GM18520 (cell line): ENCODE results near the gene KRTAP10-5.
"Not testable (repeated sequence)": the region's sequence is repeated elsewhere in the genome, so short reads cannot be mapped to it uniquely, and the experiment has no call there.

Experiments
- ATAC-seq: cut with Tn5 transposase; IDR thresholded peaks from one replicate; pipeline ENCODE4 v1.9.1; 2021; ENCODE audit not compliant: unreplicated experiment

Gene KRTAP10-5

DNA sequence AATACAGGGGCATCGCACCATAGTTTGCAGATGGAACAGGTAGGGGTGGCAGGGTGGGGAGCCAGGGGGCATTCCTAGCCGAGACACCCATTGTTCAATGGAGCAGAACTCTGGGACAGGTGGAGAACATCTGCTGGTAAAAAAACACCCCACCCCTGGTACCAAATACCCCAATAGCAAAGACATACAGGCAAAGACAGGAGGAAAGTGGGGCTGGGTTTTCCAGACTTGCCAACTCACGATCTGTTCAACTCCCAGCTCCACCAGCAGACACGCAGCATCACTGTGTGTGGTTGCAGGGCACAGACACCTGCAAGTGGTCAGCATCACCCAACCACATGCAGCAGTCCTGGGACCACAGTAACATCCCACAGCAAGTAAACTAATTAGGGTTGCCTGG lies 31.1 kb upstream of the KRTAP10-5 start:
- no peak for ATAC-seq

DNA sequence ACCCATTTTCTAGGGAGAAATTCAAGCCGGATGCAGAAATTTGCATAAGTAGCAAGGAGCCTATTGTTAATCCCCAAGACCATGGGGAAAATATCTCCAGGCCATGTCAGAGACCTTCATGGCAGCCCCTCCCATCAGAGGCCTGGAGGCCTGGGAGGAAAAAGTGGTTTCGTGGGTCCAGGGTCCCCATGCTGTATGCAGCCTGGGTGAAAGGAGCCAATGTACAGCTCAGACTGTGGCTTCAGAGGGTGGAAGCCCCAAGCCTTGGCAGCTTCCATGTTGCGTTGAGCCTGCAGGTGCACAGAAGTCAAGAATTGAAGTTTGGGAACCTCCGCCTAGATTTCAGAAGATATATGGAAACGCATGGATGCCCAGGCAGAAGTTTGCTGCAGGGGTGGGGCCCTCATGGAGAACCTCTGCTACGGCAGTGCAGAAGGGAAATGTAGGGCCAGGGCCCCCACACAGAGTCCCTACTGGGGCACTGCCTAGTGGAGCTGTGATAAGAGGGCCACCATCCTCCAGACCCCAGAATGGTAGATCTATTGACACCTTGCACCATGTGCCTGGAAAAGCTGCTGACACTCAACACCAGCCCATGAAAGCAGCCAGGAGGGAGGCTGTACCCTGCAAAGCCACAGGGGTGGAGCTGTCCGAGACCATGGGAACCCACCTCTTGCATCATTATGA lies 29.9 kb upstream of the KRTAP10-5 start:
- not testable (repeated sequence) for ATAC-seq

DNA sequence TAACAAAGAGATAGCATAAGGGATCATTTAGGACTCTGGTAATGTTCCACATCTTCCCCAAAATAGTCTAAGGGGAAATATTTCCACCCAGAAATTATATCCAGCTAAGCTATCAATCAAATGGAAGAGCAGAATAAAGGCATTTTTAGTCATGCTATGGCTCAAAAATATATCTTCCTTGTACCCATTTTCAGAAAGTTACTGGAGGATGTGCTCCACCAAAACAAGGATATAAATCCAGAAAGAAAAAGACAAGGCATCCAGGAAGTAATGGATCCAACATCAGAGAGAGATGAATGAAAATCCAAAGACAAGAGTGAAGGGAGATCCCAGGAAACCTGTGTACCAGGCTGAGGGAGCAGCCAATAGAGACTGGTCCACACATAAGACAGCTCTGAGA lies 28.8 kb upstream of the KRTAP10-5 start:
- ATAC-seq = no peak

DNA sequence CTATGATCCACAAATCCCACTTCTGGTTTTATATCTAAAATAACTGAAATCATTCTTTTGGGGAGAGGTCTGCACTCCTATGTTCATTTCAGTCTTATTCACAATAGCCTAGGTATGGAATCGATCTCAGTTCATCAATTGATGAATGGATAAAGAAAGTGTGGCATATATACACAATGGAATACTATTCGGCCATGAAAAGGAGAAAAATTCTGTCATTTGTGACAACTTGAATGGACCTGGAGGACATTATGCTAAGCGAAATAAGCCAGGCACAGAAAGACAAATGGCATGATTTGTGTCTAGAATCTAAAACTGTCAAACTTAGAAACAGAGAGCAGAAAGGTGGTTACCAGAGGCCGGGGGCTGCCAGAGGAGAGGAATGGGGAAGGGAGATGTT lies 26.1 kb upstream of the KRTAP10-5 start:
- ATAC-seq = no peak

DNA sequence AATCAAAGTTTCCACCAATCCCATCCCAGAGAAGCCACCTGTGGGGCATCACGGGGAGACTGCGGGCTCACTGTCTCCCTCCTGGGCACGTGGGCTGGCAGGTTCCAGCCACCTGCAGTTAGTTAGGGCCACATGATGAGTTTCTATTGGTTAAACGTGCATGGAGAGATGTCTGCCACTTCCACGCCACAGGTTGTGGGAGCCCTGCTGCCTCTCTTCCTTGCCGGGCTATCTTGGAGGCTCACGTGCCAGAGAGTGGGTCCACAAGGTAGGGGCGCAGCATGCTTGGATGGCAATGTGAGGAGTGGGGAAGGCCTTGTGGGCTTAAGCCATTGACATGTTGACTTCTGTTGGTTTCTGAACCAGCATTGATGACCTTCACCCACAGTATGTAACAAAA lies 23.5 kb upstream of the KRTAP10-5 start:
- ATAC-seq = no peak

DNA sequence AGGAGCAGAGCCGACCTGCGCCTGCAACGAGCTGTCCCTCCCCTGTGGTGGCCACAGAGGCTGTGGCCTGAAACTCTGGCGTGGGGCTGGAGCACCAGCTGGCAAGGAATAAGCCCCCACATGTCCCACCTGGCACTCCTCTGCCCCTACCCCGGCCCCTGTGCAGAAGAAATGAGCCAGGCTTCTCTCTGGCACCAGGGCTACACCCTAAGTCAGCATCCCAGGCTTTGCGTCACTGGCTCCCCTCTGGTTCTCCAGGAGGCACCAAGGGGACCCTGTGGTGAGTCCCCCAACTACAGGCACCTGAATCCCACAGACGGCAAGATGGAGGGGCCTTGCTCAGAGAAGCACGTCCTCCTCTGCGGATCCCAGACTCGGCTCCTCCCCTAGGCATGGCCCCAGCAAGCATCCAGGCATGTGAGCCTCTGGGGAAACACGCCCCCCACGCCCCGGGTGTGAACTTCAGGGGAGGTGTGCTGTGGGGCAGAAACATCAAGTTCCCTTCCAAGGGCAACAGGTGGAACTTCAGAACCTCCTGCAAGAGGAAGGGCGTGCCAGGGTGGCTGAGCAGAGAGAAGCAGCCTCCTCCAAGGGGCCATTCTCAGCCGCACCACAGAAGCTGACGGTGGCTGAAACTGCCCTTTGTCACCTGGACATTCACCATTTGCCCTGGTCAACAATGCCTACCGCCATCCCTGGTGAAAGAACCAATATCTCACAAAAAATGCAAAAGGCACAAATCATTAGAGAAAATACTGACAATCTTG lies 22.9 kb upstream of the KRTAP10-5 start:
- no peak for ATAC-seq

DNA sequence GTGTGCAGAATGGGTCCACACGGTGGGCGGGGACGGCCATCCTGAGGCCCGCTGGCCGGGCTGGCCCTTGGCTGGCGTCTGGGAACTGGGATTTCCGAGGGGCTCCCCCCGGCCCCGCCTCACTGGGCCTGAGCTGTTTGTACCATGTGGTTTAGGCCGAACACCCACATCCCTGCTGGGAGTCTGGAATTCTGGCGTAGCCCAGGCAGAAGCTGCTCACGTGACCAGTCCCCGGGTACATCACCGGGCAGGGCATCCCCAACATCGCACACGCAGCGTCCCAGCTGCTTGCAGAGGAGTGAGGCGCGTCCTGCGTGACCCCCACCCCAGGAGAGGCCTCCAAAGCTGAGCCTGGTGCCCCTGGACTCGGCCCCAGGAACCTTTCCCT lies 22.1 kb upstream of the KRTAP10-5 start:
- ATAC-seq = no peak

DNA sequence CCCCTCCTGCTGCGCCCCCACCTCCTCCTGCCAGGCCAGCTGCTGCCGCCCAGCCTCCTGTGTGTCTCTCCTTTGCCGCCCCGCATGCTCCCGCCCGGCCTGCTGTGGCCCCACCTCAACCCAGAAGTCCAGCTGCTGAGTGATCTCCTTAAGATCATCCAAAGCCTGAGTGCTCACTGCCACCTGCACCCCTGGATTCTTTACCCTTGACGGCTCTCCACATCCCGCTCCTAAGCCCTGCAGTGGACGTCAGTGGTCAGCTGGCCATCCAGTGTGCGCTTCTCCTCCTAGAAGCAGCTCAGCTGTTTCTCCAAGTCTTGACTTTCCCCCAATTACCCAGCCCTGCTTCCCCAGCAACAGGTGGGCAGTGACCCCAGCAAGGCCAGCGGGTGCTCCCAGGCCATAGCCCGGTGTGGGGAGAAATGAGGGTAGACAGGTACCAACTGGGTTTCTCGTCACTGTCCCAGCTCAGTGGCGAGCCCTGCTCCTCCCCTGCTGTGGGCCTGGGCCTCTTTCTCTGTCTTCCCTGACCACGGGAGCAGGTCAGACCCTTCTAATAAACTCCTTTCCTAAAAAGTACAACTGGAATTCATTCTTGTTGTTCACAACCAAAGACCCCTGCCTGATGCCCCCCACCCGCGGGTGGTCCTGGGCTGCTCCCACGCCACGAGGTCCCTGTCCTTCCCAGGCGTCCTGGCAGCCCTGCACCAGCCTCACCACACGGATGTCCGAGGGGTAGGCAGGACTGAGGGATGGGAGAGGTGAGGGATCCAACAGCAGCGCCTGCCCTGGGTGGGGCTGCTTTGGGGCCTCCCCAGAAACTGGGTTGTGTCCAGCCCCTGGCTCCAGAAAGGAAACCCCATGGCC lies 21.4 kb upstream of the KRTAP10-5 start:
- ATAC-seq = no peak

DNA sequence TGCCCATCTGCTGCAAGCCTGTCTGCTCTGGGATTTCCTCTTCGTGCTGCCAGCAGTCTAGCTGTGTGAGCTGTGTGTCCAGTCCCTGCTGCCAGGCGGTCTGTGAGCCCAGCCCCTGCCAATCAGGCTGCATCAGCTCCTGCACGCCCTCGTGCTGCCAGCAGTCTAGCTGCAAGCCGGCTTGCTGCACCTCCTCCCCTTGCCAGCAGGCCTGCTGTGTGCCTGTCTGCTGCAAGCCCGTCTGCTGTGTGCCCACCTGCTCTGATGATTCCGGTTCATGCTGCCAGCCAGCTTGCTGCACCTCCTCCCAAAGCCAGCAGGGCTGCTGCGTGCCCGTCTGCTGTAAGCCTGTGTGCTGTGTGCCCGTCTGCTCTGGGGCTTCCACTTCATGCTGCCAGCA lies 20.7 kb upstream of the KRTAP10-5 start:
- not testable (repeated sequence) for ATAC-seq

DNA sequence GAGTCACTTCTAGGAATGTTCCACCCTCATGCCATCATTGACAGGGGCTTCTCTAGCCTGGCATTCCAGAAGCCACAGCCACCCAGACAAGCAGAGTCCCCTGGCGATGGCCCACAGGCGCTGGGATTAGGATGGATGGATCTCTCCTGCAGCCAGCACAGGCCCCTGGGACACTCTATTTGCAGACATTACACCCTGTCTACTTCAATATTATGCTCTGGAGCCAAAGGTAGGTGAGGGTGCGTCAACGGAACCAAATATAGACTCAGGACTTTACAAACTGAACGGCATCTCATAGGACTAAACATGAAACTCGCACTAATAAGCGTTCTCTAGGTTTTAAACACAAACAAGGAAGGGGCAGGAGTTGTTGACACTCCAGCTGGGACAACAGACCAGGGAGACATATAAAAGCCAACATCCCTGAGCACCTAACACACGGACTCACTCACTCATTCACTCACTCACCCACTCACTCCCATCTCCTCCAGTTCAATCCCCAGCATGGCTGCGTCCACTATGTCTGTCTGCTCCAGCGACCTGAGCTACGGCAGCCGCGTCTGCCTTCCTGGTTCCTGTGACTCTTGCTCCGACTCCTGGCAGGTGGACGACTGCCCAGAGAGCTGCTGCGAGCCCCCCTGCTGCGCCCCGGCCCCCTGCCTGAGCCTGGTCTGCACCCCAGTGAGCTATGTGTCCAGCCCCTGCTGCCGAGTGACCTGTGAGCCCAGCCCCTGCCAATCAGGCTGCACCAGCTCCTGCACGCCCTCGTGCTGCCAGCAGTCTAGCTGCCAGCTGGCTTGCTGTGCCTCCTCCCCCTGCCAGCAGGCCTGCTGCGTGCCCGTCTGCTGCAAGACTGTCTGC lies 19.9 kb upstream of the KRTAP10-5 start, which contains the start of gene KRTAP10-7:
Gene KRTAP10-7 (plus strand): TSS at position 480 of the 861 bp plus-strand sequence. CDS start 25 bp downstream, at position 505.
- not testable (repeated sequence) for ATAC-seq

DNA sequence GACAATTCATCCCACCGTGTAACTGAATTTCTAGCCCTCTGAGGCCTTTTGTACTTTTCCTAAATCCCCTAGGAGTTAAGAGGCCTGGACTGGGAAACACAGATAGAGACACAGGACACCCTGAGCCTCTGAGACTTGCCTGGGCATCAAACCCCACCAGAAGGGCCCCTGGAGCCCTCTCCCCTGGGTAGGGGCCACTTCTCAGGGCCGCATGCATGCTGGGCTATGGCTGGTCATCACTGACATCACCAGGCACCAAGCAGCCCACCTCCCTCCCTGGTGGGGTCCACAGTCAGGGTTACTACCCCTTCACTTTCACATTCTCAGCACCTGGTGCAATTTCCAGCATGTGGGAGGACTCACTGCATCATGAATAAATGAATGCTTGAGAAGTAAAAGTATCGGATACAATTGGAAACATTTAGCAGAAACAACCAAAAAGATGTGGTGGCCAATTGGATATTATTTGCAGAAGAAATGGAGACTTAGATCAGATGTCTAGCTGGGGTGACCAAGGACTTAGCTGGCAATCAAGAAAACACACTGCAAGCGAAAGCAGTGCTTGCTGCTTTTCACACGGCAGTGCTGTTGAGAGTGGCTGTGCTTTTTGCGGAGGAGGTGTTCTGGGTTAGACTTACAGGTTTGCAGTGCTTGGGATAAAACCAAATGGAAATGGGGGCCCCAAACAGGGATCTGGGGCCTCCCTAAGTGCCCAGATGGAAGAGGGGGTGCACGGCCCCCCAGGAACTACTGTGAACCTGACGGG lies 19.0 kb upstream of the KRTAP10-5 start:
- ATAC-seq = no peak

DNA sequence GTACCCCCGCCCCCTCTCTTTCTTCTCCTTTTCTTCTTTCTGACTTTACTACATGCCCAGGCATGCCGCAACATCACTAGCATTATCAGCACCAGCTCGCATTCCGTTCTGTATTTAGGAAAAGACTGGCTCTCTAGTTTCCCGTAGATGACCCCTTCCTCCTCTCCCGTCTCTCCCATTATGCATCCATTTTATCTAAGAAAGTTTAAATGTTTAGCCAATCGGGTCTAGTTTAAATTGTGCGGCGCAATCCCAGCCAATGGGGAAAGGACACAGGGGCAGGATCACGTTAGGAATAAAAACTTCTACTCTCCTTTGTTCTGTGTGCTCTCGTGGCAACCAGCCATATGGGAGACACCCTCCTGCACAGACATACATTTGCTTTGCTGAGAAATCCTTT lies 17.7 kb upstream of the KRTAP10-5 start:
- no peak for ATAC-seq

DNA sequence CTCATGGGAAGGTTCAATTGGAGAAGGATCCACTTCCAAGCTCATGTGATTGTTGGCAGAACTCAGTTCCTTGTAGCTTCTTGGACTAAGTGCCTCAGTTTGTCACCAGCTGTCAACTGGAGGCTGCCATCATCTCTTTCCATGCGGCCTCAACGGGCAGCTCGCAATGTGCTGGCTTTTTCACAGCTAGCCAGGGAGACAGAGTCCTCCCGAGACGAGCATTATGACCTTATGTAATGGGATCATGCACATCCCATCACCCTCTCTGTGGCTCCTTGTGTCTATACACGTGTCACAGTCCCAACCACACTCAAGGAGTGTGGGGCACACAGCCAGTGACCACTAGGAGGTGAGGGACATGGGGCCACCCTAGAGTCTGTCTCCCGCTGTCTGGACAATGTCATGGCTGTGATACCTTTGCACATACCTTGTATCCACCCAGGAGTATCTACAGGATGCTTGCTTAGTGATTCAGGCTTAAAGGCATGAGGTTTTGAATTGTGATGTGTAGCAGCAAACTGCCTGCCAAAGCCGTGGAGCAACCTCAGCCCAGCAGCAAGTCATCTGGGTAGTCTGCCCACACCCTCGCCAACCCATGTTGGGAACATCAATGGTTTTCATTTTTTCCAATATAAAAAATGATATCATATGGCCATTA lies 15.8 kb upstream of the KRTAP10-5 start:
- no peak for ATAC-seq

DNA sequence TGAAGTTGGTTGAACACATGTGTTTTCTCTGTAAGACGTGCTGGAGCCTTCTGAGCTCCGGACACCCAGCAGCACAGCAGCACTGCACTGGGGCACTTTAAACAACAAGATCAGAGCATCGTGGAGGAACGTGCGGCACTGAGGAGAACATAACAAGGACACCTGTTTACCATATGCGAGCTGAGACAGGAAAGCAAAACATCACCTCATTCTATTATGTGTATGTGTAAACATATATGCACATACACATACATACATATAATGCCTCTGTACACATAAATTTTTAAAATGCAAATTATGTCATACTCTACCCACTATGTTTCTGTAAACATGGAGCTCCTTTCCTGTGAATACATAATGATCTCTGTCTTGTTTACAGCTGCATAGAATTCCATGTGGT lies 15.1 kb upstream of the KRTAP10-5 start:
- ATAC-seq = no peak

DNA sequence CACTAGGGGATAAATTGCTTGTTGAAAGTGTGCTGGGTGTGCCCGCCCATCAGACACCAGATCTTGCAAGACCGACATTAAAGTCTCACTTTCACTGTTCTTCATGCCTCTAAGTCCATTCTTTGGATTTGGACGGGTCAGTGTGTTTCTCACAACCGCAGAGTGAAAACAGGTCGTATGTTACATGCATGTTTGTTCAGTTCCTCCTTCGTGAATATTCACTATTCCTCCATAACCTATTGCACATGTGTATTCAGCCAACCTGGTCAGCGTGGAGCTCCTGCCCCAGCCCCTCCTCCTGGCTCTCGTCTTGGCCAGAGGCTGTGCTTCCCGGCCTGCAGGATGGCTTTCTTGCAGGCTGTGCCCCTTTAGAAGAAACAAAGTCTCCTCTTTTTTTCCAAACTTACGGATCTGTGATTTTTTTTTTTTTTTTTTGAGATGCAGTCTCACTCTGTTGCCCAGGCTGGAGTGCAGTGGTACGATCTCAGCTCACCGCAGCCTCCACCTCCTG lies 14.1 kb upstream of the KRTAP10-5 start:
- ATAC-seq = no peak

DNA sequence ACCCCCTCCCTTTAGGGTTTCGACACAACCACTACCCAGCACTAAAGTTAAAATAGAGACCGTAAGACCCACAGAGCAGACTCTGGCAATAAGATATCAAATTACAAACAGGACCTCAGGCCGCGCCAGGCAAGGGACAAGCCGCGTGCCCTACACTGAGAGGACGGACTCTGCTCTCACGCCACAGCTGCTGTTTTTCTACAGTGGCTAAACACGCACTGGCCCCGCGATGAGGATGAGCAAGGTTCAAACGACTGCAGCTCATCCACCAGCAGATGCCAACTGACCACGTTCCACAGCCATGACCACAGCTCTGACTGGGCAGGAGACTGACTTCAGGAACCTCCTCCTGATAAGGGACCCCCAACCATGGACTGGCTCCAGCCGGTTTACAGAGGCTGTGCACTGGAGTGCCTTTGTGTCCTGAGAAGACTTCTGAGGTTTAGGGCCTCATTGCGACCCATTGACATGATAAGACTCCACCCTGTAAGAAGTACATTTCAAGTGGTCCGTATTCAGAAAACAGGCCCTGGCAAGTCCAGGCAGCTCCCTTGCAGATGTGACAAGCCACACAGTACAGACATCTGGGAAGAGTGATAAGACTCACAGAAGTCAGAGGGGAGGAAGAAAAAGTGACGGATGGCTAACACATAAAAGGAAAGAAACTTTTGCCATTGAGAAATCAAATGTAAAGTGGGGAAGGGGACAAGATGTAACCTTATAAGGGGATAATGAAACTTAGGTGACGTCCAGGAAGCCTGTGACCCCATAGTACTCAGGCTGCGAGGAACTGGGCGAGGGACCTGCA lies 13.4 kb upstream of the KRTAP10-5 start:
- ATAC-seq = no peak

DNA sequence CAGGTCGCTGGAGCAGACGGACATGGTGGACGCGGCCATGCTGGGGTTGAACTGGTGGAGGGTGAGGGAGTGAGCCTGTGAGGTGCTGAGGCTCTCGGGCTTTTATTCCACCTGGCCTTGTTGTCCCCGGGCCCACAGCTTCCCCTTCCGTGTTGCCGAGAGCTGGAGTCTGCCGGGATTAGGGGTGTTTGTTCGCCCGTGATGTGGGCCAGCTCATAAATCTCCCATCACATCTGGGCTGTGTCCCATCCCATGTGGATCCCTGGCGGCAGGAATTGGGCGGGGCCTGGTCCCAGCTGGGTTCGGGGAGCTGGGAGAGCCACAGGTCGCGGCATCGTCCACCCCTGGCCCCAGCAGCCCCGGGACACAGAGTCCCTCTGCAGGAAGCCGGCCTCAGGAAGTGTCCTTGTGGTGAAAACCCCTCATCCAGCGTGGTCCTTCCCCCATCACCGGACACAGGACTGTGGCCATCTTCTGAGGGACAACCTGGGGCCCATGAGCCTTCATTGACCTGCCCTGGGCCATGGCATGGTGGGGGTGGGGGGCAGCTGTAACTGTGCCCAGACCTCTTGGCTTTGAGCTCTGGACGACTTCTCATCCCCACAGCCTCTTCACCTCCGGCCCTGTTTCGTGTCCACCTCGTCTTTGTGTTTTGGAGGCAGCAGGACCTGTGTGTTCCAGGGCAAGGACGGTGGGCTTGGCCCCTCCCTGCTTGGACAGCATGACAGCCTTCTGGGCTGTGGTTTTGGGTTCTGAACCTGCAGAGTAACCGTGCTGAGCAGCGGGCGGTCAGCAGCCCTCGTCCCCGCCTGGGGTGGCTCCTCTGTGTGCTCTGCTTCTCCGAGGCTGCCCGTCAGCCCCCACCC lies 12.3 kb upstream of the KRTAP10-5 start, which contains the start of gene KRTAP10-6:
Gene KRTAP10-6 (minus strand): TSS at position 60 of the 866 bp plus-strand sequence. CDS start 21 bp downstream, at position 39.
- ATAC-seq = no peak
